Fibroblast of skin of right quadriceps (primary cell): ENCODE measurements around the gene IQSEC2.

Experiments used
- DNase-seq: peaks from one replicate; pipeline ENCODE4 v3.0.0-alpha.2; 2013

The IQSEC2 gene

GRCh38 chrX:53303195-53303594 lies 21.8 kb upstream of the IQSEC2 start:
- DNase-seq, result no peak

- no peak for DNase-seq
These were observed 18.8 kb upstream of the IQSEC2 start for GRCh38 chrX:53300157-53300556.

DNA sequence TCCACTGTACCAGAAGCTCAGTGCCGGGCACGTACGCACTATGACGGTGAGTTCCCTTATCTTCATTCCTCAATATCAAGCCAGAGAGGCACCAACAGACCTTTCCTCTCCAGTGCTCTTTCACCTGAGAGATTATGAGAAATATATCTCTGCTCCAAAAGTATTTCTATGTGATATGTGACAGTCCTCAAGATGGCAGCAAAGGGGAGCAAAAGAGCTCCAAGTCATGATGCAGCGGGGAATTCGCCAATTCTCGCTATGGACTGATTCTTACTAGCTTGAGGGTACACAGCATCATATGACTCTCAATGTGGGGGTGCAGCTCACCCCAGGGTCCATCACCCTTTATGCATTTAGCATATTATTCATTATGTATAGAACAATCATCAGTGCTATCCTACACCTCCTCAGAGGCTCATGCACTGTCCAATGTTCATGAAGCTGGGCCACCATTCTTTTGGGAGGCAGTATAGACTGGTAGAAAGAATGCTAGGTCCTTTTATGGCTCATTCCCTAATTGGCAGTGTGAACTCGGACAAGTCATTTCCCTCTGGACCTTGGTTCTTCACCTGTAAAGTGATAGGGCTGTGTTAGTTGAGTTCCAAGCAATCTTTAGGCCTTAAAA lies 12.8 kb upstream of the IQSEC2 start:
- no peak for DNase-seq

DNA sequence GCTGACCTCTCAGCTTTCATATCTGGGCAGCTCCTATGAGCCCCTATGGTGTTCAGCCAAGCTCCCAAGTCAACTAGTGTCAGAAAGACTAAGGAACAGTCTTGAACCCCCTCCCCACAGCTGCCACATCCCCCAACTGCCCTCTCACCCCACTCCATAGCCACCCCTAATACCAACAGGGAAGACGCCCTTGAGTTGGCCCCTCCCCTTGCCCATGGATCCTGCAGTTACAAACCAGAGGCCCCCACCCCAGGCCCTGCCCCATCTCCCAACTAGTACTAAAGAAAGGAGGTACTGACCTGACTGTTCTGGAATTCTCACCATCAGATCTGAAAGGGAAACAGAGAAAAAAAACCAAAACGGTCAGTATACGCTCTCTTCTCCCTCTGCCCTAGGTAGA lies 10.2 kb upstream of the IQSEC2 start:
- no peak for DNase-seq

DNA sequence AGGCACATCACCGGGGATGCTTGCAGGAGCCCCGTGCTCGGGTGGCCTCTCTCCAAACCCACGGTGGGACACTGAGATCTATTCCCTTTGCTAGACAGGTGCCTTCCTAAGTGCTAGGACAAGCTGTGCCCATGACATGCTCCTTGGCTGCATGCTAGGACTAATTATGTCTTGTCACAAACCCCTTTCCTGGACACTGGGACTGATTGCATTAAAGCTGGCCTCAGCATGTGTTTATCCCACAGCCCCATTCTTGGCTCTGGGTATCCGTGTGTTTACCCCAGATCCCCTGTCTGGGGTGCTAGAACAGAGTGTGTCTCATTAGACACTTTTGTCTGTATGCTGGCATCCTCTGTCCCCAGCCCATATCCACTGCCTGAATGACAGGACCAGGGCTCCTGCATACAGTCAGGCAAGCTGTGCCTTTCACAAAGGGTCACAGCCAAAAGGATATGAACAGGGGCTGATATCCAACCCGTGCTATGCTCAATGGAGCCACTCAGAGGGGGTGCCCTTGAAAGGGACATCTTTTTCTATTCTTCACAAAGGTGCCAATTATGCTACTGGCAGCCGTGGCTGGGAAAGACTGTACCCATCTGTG lies 9.2 kb upstream of the IQSEC2 start:
- DNase-seq, result no peak

- peak; percentile 6 for DNase-seq
These were observed 6.8 kb upstream of the IQSEC2 start for GRCh38 chrX:53288189-53288588.

DNA sequence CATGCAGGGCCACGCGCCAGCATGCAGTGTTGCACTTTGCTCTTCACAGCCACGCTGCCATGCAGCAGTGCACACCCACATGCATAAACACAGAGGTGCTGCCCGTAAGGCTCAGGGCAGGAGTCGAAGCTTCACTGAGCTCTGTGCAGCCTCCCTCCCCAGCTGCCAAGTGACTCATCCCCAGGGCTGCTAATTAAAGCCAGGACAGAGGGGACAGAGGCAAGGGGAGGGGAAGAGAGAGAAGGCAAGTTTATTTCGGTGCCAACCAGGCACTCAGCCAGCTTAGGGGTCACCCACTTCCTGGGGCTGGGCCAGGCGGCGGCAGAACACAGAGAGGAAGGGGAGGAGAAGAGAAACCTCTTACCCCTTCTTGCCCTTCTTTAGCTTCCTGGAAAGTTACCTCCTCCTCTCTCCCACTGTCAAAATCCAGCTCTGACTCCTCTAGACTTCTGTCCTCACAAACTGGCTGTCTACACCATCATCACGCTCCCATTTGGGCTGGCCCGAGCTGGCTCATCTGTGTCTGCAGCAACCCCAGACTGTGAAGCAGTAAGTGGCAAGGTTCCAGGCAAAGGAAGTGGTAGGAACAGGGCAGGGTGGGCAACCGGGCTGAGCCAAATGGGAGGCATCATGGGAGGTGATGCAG lies 6.2 kb upstream of the IQSEC2 start:
- DNase-seq, result peak; percentile 77

DNA sequence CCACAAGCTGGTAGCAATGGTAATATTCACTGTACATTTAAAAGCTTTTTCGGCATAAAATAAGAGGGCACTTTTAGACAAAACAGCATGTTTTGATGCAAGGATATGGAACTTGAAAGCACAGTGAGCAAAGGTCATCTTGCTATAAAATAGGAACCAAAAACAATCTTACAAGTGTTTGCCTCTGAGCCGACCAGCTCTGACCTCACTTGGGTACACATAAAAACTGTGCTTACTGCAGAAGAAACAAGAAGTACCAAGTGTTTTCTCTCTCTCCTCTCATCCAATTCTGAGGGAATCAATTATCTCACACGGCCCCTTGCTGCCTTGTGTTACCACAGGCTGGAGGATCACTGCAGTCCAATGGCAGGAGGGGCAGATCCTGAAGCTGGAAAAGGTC lies 4.8 kb upstream of the IQSEC2 start:
- no peak for DNase-seq

- DNase-seq, result no peak
These were observed 4.2 kb upstream of the IQSEC2 start for GRCh38 chrX:53285591-53285990.

- peak; percentile 26 for DNase-seq
These were observed 3.5 kb upstream of the IQSEC2 start for GRCh38 chrX:53284684-53285447.

- DNase-seq, result no peak
These were observed 2.2 kb upstream of the IQSEC2 start for GRCh38 chrX:53283567-53283966.

GRCh38 chrX:53283099-53283498 lies 1.7 kb upstream of the IQSEC2 start:
- no peak for DNase-seq

DNA sequence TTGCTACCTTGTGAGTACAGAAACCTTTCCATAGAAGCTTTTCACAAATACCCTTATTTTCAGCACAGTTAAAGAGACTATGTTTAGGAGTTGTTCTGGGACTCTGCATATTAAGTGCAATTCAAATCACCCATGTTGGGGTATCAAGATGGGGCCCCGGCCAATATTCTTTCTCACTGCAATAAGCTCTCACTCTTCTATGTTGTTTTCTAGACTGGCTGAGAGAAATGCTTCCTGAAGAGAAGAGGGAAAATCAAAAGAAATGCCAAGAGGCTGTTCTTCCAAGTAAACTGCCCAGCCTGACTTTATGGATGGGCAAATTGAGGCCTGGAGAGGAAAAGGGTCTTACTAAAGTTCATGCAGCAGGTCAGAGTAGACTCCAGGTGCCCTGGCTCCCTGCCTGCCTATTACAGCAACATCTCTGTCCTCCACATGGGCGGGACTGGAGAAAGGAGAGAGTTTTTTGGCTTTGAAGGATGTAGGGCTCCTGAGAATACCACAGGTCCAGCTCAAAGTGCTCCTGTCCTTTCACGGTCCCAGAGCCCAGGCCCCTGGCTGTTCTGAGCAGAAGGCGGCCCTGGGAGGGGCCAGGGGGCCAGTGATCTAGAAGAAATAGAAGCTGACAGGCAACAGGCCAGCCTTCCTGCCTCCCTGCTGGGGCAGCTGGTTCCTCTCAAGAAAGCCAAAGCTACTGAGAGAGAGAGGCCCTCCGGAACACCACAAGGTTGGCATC lies 745 bp upstream of the IQSEC2 start:
- no peak for DNase-seq

DNA sequence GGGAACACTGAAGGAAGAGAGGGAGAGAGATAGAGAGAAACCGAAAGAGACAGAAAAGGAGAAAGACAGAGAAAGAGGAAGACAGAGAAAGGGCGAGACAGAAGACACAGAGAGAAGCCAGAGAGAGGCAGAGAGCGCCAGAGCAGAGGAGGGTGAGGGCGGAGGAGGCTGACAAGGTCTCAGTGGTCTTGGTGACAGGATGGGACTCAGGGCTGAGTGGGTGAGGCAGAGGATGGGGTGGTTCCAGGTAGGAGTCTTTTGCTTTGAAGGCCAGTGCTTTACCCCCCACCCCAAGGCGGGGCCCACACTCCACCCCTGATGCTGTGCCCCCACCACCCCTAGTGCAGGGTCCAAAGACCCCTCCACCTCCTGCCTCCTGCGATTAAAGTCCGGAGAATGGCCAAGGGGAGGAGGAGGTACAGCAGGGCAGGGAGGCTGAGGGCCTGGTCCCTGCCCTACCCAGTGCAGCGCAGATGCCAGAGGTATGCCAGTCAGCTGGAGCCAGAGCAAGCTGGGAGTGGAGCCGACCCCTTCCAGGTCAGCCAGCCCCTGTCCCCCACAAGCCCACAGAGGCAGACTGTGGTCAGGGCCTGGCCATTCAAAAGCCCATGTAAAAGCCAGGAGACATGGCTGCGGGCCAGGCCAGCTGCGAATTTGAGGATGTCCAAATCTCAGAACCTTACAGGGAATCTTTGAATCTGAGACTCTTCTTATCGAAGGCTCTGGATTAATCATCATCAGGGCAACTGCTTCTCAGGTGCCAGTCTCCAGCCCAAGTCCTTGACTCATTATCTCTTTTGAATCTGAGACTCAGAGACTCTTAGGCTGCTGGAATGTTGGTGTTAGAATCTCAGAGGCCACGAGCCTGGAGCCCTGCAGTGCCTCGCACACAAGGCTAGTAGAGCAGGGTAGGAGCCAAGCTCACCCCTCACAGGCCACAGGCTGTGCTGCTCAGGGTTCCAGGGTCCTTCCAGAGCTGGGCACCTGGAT lies 758 bp downstream of the IQSEC2 start:
- peak; percentile 34 for DNase-seq

GRCh38 chrX:53279296-53280237 lies 1.8 kb downstream of the IQSEC2 start:
- no peak for DNase-seq

GRCh38 chrX:53272808-53273337 lies 8.5 kb downstream of the IQSEC2 start:
- DNase-seq, result no peak

GRCh38 chrX:53269536-53270107 lies 11.8 kb downstream of the IQSEC2 start:
- DNase-seq, result no peak

DNA sequence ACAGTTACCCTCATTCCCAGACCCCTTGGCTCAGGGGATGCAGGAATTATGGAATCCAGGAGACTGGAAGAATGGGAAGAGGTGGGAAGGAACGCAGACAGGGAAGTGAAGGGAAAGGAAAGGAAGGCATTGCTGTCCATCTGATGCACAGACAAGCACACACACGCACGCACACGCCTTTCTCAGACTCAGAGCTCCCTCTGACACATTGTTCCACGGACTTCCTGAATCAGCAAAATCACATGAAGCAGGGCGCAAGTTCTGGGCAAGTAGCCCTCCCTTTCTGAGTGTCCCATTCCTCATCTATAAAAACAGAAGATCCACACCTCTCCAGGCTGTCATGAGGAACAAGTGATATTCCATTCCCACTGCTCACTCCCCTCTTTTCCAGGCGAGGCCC lies 13.2 kb downstream of the IQSEC2 start:
- no peak for DNase-seq

DNA sequence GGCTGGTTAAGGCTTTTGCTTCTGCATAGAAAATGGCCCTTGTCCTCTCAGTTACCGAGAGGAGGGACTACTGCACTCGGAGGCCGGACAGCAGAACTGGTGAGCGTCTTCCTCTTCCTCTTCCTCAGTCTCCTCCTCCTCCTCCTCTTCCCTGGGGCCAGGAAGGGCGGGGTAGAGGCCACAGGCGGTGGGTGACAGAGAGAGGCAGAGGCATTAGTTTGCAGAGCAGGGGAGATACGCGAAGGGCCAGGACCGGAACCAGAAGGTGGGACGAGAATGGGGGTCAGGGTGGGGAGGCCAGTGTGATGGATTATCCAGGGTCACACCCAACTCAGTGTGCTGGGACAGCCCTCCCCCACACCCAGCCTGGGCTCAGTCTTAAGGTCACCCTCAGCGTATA lies 14.5 kb downstream of the IQSEC2 start:
- DNase-seq, result no peak
